Muscle of arm (tissue), 12 donors: ENCODE data around the gene STX8. TPM values are rescaled to one million over a fixed set of nuclear protein-coding genes. Genes with fewer than 3 reads are reported as not detected.
A peak's percentile ranks its signal among the peaks of the same experiment; 100 is the strongest.
"Not testable (repeated sequence)": the region's sequence is repeated elsewhere in the genome, so short reads cannot be mapped to it uniquely, and the experiment has no call there.

ENCODE experiments used
- DNase-seq: peaks from one replicate; pipeline ENCODE4 v3.0.0-alpha.2; 2013
- polyA plus RNA-seq, 12 donors: library from polyadenylated mRNA; unstranded; fragments of 120-200 nt; gene quantifications; one replicate each; pipeline ENCODE4 v1.2.1, GENCODE V29; 2013; ENCODE audit not compliant: insufficient read length in 12 of 12

STX8 gene
- polyA plus RNA-seq, 12 donors, result 28.4 to 53.1 (median 46.2) TPM; not detected in 1

DNA sequence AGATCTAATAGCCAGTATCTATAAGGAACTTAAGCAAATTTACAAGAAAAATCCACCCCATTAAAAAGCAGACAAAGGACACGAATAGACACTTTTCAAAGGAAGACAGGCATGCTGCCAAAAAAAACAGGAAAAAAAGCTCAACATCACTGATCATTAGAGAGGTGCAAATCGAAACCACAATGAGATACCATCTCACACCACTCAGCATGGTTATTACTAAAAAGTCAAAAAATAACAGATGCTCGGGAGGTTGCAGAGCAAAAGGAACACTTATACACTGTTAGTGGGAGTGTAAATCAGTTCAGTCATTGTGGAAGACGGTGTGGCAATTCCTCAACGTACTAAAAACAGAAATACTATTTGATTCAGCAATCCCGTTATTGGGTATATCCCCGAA lies 9.6 kb downstream of the STX8 start:
- DNase-seq, result no peak

DNA sequence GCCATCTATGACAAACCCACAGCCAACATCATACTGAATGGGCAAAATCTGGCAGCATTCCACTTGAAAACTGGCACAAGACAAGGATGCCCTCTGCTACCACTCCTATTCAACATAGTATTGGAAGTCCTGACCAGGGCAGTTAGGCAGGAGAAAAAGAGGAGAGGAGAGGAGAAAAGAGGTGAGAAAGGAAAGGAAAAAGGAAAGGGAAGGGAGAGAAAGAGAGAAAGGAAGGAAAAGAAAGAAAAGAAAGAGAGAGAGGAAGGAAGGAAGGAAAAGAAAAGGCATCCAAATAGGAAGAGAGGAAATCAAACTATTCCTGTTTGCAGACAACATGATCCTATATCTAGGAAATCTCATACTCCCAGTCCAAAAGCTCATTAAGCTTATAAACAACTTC lies 11.5 kb downstream of the STX8 start:
- DNase-seq, result no peak

DNA sequence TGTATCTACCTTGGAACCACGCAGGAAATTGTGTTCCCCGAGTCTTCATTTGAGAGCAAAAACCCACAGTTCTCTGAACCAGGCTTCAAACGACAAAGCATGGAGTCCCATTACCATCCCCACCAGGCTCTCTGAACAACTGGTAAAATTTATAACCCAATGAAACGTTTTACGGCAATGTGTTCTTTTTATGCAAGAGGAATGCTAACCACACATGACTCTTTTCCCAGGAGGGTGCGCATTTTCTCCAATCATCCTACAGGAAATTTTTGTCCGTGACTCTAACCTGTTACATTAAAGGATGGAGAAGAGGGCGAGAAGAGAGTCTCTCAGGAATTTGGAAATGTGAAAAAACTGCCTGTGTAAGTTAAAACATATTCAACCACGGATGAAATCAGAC lies 17.8 kb downstream of the STX8 start:
- no peak for DNase-seq

DNA sequence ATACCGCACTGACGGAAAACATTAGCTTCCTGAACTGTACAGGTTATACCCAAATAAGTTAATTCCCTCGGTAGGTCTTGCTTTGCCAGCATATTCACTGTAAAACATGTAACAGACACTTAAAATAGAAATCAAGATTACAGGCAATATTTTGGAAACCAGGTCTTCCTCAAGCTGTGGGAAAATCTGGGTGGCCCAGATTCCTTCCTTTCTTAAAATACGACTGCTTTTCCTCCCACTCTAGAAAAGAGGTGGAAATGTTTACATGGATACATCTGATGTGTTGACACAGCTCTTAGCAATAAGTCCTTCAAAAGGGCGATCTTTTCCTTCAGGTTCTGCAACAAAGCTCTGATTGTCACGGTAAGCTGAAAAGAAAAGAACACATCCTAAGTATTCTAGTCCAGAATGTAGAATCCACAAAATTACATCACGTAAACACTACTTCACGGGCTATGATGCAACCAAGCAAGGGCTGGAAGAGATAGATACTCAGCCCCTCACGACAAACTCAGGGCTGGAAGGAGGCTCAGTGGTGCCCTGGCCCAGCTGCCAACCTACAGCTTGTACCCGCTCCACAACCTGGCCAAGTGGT lies 18.4 kb downstream of the STX8 start:
- no peak for DNase-seq

DNA sequence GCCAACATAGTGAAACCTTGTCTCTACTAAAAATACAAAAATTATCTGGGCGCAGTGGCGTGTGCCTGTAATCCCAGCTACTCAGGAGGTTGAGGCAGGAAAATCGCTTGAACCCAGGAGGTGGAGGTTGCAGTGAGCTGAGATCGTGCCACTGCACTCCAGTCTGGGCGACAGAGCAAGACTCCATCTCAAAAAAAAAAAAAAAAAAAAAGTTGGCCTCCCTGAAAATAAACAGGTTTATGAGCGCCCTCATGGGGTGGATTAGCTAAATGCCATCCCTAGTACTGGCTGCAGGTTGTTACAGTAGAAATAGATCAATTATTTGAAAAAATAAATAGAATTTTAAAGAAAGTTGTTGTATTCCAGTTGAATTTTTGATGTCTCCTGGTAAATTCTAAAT lies 20.9 kb downstream of the STX8 start:
- not testable (repeated sequence) for DNase-seq

DNA sequence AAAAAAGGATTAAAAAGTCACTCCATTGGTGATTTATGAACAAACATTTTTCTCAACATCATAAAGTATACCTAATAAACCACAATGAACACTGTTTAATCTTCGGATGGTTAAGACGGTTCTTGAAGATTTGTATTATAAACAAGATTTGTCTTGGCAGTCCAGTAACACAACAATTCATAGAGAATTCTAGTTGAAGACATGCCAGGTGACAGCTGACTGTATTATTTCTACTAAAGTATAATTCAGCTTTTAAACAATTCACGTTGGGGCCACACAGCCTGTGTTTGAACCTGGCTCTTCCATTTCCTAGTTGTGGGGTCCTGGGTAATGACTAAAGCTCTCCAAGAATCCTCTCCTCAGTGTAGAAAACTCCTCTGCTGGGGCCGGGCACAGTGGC lies 22.0 kb downstream of the STX8 start:
- DNase-seq, result peak; percentile 36

DNA sequence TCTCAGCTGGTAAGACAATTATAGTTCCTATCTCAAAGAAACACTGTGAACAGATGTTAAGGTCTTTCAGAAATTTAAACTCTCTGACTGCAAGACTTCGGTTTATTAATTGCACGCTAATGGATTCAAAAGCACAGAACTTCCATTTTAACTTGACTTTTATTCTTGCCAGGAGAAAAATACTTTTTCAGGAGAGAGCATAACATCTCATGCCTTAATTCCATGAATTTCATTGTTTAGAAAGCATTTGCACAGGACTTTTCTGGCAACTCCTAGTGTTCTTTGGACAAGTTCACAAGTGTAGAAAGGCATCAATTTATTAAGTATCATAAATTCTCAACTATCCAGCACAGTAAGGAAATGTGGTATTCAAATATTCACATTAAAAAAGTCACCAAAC lies 22.4 kb downstream of the STX8 start:
- DNase-seq, result no peak

DNA sequence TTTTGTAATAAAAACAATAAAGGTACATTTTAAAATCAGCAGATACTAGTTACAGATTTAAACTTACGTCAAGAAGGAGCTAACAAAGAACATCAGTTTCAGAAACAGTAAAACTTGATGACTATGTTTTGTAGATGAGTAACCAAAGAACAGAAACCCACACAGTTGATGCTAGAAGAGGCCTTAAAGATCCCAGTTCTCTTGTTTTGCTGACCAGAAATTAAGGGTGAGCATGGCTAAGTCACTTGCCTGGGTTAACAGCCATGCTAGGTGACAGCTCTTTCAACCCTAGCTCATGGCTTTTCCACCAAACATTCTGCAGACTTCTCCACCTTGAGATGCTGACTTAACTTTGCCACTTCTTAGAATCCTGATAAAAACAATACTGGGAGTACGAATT lies 26.4 kb downstream of the STX8 start:
- DNase-seq, result no peak

DNA sequence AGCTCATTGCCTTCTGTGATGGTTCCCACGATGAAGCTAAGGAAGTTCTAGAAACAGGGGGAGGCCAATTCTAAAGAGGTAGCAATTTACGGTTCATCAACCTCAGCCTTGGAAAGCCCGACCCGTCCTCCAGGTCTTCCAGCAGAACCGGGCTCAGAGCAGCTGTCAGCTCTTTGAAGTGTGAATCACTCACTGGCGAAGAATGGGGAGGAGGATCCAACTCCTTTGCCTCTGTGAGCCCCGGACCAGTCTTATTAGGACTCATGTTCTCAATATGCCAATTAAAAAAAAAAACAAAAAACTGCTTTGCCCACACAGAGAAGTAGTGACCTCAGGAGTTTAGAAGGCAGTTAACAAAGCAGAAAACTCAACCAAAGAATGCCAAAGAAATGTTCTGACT lies 31.4 kb downstream of the STX8 start:
- DNase-seq, result no peak

DNA sequence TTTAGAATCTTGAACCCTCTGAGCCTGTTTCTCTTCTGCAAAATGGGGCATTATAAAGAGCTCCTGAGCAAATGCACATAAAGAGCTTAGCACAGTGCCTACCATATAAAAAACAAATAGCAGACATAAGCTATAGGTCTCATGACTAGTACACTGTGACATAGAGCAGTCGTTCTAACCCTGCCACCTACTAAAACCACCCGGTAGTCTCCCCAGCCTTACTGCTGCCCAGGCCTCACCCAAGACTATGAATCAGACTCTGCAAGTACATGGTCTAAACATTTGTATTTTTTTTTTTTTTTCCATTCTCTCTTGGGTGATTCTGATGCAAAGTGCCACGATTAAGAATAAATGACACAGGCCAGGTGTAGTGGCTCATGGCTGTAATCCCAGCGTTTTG lies 33.9 kb downstream of the STX8 start:
- no peak for DNase-seq

DNA sequence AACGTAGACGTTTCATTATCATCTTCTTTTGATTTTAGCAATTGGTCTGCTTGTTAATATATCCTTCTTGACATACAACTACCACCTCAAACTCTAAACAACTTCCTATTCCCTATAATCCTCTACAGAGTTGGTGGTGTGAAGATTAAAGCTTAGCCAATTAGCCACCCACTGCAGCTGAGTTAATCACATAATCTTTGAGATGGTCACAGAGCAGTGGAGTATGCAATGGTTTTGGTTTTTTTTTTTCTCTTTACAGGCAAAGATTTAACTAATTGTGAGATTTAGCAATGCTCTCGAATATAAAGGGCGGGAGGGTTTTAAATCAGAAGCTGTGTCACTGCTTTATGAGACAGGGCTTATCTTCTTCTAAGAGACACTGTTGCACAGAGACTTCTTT lies 37.0 kb downstream of the STX8 start:
- no peak for DNase-seq

DNA sequence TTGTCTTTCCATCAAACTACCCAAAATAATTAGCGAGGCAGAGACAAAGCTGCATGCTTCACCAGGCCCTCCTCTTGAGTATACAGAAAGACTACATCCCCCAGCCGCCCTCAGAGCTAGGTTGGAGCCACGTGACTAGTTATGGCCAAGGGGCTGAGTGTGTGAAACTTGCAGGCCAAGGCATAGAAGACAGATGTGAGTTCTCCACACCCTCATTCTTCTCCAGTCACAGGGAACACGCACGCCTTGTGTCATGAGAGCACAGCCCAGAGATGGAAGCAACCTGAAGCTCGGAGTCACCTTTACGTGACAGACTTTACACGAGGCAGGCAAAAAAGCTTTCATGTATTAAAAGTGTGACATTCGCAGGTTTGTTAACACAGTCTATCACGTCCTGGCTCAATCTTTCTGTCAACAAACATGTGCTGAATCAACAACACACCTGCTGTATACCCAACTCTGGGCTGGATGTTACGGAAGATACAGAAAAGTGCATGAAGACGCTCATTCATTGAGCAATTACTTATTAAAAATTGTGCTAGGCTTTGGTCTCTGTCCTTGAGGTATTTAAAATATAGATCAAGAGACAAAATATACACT lies 38.3 kb downstream of the STX8 start:
- no peak for DNase-seq

DNA sequence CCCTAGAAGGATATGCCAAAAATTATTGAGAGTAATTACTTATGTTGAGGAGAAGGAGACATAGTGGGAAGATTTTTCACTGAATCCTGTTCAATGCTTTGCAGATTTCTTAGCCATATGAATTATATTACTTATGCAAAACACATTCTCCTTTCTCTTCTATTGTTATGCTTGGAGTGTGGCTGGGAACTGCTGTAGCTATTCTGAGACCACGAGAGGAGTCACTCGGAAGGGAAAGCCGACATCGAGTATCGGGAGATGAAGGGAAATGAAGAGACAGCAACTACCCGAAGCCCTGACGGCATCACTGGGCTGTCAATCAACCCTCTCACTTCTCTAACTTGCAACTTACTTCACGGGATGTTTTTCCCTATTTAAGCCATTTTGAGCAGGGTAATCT lies 39.6 kb downstream of the STX8 start:
- no peak for DNase-seq

DNA sequence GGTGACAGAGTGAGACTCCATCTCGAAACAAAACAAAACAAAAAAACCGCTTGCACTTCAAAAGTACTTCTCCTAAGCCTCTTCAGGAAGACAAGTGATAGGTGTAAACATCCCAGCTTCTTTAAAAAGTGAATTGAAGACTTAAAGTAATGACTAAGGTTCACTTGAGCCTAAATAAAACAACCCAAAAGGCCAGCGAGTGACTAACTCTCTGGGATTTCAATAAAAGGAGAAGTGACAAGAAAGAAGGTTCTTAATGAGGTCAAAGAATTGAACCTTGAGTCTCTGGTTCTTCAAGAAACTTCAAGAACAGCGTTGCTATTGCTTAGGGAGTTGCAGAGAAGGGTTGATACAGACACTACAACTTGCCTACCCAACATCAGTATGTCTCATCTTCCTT lies 42.2 kb downstream of the STX8 start:
- DNase-seq, result no peak

DNA sequence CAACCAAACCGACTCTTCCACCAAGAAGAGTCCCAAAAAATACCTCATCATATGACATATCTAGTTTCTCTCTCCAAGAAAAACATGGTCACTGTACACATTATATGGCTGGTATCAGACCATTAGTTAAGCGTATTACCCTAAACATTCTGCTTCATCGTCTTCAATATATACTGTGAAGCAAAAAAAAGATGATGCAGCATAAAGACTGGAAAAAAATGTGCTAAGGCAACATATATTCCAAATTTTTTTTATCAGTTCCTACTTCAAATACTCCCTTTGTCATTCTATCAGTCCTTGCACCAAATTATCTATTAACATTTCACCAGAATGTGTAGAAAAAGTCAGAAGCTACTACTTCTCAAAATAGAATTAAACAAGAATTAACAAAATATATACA lies 42.9 kb downstream of the STX8 start:
- DNase-seq, result no peak

DNA sequence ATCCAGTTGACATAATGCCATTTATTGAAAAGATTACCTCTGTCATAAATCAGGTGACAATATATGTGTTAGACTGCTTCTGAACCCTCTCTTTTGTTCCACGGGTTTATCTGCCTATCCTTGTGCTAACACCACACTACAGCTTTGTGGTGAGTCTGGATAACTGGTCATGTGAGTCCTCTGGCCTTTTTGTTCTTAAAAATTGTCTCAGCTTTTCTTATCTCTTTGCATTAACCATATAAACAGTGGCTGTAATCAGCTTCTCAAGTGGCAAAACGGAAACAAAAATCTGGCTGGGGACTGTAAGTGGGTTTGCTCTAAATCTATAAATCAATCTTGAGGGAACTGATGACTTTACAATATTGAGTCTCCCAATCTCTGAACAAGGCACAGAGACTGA lies 44.6 kb downstream of the STX8 start:
- no peak for DNase-seq

DNA sequence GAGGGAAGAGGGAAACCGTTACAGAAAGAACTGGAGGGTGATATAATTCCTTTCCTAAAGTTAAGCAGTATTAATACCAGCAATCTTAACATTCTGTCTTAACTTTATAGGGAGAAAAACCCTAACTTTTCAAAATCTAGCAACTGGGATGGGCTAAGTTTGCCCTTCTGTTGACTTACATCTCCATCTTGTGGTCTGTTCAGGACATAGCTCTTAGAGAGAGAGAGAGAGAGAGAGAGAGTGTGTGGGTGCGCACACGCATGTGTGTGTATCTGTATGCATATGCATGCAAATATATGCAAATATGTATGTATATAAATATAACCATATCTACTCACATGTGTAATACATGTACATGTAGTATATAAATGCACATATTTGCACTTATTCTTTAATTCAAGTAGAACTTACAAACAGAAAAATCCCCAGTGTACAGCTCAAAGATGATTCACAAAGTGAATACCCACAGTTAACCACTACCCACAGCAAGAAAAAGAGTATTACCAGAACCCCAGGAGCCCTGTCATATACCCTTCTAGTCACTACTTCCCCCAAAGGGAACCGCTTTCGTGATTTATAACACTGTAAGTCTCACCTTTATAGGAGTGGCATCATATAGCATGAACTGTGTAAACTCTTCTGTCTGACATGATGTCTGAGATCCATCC lies 46.5 kb downstream of the STX8 start:
- no peak for DNase-seq

DNA sequence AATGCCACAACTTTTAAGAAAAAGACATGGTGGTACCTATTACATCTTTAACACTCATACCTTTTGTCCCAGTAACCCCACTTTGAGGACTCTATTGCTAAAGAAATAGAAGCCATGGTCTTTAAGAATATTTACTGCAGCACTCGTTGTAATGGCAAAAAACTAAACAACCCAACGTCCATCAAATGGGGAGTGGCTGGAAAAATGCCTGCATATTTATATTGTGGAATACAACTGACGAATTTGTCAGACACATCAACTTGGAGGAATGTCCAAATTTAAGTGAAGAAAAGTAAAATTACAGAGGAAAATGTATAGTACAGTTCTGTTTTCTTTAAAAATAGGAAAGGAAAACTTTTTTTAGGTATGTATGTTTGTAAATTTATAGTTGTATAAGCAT lies 47.8 kb downstream of the STX8 start:
- no peak for DNase-seq

DNA sequence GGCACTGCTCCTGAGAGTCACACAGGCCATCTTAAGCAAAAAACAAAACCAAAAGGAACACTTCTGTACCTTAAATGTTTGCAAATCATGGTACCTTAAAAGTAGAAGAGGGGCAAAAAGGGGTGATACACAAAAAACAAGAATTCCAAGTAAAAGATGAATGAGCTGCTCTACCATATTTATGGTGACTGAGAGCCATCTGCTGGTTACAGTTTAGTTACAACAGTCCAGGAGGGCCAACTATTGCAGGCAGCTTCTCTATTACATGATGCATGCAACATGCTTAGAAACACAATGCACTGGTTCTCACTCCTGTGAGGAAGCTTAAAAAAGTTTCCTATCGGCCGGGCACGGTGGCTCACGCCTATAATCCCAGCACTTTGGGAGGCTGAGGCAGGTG lies 53.5 kb downstream of the STX8 start:
- peak; percentile 65 for DNase-seq

DNA sequence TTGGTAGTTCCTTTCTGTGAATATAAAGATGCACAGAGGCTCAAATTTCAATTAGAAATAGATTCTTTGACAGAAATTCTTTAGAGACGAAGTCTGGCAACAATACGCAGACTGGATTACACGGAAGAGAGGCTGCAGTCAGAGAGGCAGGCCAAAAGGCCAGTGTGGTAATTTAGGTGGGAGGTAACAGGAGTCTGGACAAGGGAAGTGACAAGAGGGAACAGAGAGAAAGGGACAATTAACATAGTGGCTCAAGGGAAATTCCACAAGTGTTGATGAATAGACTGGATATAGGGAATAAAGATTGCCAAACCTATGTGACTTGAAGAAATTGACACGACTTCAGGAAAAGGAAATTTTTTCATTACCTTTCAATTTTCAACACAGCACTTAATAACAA lies 54.6 kb downstream of the STX8 start:
- no peak for DNase-seq

DNA sequence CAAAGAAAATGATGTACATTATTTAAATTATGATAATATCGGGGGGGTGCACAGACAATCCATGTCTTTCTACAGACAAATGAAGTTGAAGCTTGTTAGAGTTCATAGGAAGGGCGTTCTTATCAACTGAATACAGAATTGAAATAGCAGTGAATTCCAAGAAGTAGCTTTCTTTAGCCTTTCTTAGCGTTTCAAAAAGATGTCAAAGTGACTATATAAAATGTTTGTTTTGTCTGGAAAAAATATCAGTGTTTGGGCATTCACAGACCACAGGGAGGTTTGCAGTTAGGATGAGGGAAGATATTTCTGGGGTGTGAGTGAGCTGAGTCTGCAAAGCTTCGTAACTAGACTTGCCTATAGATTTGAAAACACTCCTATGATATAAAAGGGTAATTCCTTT lies 55.0 kb downstream of the STX8 start:
- no peak for DNase-seq

DNA sequence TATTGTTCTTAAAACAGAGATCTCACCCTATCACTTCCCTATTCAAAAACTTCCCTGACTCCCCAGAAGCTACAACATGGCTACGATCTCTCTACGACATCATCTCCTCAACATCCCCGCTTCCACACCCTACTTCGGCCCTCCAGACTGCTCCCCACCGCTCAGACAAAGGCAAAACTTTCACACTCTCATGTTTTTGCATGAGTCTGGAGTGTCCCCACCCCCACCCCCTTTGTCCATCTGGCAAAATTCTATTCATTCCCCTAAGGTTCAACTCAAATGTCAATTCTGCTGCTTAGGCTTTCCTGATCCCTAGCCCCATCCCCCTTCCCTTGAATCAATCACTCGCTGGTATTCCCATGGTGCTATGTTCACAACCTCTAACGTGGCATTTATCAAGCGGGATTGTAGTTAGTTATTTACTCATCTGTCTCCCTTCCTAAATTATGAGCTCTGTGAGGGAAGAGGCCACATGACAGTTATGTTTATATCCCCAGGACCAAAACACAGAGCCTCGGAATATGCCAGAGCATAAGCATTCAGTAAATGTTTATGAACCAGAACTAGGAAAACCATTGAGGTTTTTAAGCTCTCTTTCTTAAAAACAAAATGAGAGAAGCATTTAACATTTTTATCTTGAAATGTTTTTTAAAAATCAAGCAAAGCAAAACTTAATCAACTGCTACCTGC lies 55.9 kb downstream of the STX8 start:
- DNase-seq, result no peak

DNA sequence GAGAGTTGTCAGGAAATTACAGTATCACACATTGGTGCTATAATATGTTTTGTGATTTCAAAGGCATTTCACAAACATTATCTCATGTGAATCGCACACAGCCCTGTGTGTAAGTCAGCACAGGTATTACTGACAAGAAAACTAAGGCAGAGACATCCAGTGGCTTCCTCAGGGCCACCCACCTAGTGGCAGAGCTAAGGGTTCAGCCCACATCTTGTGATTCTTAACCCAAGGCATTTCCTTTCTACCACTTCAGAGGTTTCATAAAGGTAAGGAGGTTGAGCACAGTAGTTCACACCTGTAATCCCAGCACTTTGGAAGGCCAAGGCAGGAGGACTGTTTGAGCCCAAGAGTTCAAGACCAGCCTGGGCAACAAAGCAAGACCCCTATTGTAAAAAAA lies 58.2 kb downstream of the STX8 start:
- no peak for DNase-seq
